ENCODE data around the gene AGAP1.

The AGAP1 gene

DNA sequence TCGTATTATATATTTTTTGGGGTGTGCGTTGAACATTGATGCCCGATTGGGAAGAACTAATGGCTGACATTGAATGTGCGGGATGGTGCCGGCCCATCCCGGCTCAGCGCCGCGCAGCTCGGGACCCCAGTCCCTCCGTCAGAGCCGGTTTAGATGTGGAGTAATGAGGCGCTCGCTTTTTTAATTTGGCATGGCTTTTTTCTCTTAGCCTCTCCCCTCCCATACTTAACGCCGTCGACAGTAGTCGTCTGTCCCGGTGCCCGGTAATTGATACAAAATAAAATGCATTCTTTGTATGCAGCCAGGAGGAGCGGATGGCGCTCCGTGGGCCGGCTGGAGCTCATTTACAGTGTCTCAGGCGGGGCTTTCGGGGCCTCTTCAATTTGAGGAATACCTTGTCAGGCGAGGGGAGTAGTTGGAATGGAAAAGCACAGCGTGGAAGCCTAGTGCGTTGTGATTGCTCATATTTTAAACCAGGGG lies 465.1 kb downstream of the AGAP1 start:
- DNase-seq, result no peak

DNA sequence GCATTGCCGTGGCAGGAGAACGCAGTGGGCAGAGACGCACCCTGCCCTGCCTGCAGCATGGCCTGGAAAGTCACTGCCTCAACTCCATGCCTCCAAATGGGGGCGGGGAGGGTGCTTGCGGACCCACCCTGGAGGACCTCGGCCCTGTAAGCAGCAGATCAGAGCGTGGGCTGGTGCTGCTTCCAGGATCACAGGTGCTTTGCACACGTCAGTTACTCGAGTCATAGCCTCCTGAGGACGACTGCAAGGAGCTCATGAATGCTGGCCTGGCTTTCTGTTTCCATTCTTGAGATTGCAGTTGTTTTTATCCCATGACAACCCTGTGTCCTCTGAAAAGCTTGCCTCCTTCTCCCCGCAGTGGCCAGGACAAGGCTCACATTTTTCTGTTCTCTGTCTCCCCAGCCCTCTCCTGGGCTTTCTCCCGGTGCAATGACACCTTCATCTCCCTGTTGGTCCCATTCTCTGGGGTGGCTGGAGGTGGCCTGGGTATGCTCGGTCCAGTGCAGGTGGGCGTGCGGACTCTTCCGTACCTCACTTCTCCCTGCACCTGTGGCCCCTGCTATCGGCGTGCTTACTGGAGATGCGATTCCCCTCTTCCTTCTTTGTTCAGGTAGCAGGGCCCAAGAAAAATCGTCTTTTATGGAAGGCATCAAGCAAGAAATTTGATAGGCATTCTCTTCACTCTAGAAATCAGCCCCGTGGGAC lies 466.3 kb downstream of the AGAP1 start:
- no peak for DNase-seq

DNA sequence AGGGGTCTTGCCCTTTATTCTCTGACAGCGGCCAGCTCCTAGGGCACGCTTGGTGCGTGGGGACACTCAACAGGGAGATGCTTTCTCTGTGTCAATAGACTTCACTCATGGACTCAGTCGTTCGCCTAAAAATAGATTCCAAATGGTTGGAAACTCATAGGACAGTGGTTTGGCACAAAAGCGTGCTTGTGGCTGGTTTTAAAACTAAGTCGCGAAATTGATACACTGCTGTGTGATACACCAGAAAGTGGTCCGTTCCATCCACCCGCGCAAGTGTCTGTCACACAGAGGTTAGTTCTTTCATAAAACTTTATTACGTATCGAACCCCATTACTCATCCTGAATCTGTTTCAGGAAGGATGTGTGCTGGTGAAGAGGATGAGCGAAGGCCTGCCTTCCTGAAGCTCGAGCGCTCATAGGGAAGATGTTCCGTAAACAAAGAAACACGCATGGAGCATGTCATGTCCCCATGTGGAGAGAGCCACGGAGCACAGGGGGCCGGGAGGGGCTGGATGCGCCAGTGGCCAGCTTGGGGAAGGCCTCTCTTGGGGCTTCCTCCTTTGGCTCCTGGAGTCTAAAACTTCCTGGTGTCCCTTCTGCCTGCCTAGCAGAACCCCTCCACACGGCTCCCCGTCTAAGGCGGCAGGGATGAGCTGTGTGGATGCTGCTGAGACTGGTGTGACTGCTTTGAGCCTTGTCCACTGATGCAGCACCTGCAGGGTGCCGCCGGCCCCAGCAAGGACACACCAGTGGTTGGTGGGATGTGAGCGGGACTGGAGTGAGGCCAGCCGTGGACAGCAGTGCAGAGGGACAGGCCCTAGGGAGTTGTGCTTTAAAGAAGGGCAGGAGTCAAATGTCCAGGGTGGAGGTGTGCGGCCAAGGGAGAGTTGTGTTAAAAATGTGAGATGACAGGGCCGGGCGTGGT lies 467.1 kb downstream of the AGAP1 start:
- no peak for DNase-seq

DNA sequence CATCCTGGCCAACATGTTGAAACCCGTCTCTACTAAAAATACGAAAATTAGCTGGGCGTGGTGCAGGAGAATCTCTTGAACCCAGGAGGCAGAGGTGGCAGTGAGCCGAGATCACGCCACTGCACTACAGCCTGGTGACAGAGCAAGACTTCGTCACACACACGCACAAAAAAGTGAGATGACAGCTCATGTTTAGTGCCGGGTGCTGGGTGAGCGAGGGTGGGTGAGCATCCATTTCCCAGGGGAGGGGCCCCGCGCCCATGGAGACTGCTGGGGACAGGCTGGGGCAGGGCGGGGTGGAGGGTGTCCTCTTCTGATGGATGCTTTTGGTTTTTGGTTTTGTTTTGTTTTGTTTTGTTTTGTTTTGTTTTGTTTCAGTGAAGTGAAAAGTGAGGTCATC lies 467.9 kb downstream of the AGAP1 start:
- DNase-seq, result no peak

DNA sequence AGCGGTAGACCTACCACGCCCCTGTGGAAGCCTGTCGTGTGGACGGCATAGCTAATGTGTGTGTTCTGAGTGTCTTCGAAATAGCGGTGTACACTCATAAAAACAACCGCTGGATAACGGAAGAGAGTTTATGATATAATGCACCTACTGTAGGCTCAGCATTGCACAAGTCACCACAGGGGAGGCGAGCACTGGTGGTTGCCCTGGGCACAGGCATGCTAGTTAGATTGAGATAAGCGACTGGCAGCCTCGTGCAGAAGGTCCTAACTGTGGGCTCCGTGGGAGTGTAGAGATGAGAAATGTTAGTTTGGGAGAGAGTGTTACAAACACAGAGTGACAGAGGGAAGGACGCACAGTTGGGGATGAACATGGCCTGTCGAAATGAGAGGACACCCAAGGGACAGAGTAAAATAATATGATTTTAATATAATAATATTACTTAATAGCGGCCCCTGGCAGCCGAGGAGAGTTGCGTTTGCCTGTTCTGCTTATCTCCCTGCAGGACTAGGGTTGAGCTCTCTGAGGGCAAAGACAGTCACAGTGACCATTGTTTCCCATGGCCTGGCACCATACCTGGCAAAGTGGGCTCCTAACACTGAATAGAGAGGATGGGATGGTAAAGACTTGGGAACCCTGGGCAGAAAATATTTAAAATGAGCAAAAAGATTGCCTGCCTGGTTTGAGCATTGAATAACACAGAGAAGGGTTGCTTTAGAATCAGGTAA lies 470.2 kb downstream of the AGAP1 start:
- DNase-seq, result no peak

DNA sequence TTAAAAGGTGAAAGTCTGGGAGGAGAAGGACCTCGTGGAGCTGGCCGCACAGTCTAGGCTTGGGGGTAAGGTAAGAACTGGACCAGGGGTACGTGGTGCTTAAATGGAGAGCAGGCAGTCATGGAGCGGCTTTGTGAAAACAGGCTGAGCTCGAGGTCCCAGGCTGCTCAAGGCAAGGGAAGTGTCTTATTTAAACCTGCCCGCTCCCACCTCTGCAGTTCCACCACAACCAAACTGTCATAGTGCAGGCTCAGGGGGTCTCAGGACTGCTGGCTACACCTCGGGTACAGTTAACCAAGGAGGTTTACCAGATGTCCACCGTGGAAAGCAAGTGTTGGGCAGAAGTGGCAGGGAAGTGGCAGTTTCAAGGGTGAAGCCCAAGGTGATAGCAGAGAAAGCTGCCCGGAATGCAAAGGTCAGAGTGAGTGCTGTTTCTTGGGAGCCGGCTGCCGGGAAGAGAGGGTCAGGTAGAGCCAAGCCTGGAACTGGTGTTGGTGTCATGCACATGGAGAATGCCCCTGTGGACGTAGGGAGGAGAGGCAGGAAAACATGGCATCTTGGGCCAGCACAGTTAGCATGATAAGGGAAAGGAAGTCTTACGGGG lies 471.0 kb downstream of the AGAP1 start:
- DNase-seq, result no peak

DNA sequence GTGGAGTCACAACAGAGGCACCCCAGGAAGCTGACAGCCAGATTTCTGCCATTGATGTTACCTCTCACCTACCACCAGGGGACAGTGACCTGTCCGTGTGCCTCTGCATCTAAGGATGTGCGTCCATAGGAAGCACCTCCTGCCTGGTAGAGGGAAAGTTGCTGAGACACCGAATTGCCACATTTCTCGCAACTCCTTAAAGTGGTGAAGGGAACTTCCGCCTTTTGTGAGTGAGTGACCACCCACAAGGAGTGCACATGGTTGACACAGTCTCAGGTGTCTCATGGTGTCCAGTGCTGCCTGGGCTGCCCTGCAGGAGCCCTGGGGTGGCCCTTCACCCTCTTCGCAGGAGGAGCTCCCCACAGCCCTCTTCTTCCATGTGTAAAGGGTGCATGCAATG lies 472.6 kb downstream of the AGAP1 start:
- no peak for DNase-seq

DNA sequence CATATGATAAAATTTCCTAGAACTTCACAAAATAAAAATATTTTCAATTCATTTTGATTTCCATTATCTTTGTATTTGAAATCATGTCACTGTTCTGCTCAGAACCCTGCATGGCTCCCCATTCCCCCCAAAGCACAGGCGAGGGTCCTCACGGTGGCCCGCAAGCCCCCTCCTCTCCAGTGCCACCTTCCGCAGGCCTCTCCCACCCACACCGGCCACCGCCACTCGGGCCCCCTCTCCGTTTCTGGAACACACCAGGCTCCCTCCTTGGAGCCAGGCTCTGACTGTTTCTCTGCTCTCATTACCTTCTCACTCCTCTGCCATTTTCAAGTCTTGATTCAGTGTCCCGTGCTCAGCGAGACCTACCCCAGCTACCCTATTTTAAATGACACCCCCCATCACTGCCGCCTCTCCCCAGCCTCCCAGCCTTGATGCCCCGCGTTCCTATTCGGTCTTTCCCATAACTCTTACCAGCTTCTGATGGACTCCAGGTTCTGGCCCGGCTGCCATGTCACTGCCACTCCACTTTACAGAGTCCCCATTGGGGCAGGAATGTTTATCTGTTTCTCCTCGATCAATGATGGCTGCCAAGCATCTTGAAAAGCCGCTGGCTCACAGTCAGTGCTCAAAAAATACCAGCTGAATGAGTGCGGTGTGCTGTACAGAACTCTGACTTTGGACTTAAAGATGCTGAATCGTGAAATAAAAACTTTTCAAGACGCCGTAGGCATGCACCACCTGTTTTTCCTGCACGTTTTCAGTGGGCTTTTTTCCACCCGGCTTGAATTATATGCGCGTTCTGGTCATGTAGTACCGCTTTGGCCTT lies 473.3 kb downstream of the AGAP1 start:
- no peak for DNase-seq

DNA sequence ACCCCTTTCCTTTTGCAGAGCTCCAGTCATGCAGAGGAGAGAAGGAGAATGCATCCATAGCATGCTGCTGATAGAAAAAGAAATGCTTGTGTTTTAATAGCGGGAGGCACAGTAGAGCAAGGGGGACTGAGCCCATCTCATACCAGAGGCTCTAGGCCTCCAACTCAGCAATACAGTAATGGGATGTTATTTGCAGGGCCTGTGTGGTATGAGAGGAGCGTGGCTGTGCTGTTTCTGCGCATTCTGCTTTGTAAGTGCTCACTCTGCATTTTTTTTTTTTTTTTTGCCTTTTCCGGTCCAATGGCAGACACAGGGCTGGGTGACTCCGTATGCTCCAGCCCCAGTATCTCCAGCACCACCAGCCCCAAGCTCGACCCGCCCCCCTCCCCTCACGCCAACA lies 474.3 kb downstream of the AGAP1 start:
- DNase-seq, result no peak

DNA sequence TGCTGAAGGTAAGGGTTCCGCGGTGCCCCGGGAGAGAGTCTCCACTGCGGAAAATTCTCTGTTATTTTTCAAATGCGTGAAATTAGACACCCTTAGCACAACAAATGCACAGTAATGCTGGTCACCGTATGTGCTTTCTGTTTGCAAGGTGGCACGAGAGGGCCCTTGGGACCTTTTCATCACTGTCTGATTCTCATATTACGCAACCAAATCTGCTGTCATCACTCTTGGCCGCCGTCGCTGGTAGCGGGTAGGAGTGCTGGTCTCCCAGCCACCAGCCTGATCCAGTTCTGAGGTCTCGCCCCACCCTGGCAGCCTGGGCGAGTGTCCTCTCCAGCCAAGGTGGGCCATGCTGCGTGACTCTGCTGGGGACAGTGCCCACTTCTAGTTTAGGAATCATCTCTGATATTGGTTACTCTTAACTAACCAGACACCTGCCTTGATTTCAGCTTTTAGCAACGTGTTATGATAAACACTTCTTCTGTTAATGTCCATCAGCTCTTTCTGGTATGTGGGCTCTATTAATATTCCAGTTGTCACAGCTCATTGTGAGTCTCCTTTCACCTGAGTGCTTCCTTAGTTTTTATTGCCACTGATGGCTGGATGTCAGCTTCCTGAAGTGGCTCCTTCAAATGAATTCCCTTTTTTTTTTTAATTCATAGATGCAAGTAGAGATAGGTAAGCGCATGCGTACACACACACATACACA lies 474.9 kb downstream of the AGAP1 start:
- DNase-seq, result no peak

DNA sequence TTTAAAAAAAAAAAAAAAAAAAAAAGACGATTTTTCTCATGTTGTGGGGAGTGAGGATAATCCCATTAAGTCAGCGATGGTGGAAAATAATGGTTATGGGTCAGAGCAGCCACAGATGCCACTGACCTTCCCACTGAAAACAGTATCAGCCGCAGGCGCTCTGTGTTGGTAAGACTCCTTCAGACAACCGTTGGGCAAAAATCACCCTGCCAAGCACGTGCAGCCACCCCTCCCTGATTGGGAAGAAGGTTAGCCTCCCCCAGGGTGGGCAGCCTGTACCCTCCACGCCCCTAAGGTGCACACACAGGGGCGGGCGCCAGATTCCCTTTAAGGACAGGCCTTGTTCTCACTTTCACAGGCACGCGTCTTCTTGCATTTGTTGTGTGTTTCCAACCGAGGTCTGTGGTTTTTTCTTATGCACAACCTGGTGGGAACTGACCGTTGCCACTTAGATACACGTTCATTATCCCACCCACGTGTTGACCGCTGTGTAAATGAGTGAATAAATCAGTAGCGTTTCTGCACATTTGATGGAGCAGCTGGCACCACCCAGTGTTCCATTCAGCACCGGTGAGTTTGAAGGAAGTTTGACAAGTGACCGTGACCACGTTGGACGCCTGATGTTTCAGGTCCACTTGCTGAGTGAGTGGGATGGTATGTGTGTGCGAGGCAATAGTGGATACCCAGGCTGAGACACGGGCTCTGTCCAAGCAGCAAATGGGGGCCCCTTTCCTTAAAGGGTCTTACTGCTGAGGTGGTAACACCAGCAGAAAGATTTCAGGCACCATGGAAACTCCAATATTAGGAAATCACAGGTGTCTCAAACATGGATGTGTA lies 476.6 kb downstream of the AGAP1 start:
- DNase-seq, result no peak

DNA sequence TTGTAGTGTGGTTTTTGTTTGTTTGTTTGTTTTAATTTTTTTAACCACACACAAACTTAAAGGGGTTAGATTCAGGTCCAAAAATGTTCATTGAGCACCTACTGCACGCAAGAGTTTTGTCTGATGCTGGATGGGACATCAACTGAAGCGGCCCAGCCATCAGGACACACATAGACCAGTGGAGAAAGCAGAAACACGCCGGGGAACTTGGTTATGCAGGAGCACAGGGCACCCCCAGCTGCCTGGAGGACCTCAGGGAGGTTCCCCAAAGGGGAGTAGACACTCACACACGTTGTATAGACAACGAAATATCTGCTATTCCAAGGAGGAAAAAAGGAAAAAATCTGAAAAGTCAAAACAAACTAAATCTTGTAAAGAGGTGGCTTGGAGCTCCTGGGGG lies 482.7 kb downstream of the AGAP1 start:
- DNase-seq, result no peak

DNA sequence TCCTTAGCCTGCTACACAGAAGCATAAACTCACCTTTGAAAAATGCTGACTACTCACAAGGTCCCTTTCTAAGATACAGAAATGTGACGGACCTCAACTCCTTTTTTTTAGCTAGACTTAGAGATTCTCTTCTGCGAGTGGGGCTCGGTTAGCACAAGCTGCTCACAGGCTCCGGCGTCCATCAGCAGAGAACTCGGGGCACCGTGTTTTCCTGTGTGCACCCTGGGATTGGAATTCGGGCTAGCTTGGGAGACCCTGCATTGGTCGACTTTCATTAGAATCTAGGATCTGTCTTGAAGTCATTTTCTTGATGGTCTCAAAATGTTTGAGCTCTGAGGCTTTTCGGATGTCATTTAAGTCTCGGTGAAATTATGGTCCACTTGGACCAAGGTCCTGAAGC lies 483.1 kb downstream of the AGAP1 start:
- DNase-seq, result no peak

DNA sequence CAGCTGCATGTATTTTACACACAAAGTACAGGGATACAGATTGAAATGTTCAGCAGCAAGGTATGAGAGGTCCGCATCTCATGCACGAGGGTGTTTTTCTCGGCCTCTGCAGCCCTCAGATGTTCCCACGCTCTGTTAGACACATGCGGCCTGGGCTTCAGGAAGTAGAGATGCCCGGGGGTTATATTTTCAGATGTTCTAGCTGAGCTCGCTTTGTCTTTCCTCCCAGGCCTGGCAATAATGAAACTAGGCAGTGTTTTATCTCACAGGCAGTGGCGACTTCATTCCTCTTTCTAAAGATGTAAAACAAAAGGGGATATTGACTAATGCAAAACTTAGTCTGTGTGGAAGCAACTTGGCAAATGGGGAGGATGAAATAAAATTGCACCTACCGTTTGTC lies 483.6 kb downstream of the AGAP1 start:
- DNase-seq, result no peak

DNA sequence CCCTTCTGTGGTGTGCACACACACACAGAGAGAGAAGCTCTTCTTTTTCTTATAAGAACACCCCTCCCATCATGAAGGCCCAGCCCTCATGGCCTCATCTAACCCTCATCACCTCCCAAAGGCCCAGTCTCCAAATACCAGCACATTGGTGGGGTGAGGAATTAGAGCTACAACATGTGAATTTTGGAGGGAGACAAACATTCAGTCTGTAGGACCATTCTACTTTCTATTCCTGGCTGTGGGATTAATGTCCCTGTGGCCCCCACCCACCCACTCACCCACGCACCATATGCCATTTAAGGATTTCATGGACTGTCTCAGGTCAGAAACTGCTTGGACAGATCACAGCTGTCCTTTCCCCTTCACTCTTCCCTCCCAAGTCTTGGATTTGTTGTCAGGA lies 484.2 kb downstream of the AGAP1 start:
- DNase-seq, result no peak

DNA sequence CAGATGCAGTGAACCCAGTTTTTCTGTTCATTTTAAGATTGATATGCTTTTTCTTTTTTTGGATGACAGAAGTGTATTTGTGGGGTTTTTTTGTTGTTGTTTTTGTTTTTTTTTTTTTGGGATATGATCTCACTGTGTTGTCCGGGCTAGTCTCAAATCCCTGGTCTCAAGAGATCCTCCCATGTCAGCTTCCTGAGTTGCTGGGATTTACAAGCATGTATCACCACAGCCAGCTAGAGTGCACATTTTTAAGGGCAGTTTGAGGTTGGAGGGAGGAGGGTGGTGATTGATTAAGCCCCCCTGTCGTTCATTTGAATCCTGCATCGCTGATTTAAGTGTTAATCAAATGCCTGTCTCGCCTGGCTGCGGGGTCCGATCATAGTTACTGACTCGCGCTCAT lies 485.2 kb downstream of the AGAP1 start:
- DNase-seq, result no peak

DNA sequence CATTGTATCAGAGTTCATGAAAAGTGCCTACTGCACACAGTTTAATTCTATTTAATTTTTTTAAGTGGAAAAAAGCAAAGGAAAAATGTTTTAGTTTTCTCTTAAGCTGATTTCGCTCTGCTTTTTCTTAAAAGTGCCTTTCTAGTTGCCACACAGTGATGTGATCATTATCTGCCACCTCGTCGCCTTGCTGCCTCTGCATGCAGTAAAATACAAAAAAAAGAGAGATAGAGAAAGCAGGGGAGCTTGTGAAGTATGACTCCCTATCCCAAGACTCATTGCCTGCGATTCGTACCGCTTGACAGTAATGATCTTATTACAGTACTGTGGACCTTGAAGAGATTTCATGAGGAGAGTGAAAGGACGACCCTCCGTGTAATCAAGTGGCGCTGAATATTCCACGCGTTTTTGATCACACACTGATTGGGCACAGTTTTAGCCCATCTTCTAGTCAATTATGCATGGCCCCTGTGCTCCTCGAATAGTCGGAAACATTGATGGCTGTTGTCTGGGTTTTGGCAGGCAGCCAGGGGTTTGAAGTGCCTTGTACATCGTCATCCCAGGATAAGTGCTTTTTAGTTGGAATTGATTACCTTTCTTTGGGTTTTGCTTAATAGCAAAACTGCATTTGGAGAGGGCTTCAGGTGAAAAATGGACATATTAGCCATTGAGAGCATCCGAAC lies 486.1 kb downstream of the AGAP1 start:
- no peak for DNase-seq

DNA sequence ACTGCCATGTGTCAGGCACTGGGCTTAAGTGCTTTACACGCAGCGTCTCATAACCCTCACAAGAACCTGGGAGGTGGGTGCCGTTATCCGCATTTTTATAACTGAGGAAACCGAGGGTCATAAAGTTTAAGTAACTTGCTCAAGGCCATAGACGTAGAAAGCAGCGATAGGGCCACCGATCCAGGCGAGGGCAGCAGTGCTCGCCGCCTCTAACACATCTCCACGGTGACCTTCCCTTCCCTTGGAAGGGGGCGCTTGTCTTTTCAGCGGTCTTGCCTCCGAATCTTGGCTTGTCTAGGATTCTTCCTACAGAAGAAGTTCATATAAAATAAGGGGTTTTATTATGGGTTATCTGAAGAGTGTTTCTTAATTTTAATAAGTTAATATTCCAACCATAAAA lies 487.8 kb downstream of the AGAP1 start:
- no peak for DNase-seq

DNA sequence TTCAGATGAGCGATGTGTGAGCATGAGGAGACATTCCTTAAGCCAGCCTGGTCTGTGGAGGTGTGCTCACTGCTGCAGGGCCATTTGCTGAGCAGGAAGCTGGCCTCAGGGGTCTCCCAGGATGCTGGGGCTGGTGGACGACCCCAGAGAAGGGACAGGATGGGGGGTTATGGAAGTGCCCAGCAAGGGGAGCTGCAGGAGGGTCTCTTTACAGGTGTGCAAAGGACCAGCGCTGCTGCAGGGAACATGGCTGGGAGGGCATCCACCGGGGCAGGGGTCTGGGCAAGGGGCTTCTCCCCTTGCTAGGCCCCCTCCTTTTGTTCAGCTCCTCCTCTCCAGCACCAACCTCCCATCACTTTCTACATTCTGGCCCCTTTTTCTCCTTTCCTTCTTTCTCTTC lies 489.2 kb downstream of the AGAP1 start:
- no peak for DNase-seq

DNA sequence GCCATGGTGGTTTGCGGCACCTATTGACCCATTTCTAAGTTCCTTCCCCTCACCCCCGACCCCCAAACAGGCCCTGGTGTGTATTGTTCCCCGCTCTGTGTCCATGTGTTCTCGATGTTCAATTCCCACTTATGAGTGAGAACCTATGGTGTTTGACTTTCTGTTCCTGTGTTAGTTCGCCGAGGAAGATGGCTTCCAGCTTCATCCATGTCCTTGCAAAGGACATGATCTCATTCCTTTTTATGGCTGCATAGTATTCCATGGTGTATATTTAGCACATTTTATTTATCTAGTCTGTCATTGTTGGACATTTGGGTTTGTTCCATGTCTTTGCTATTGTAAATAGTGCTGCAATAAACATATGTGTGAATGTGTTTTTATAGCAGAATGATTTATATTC lies 490.7 kb downstream of the AGAP1 start:
- DNase-seq, result no peak
